IMR-90 (cell line): Measurements from ENCODE around the gene PTPN23. TPM values are rescaled to one million over a fixed set of nuclear protein-coding genes. Genes with fewer than 3 reads are reported as not detected.

ENCODE experiments used
- ATAC-seq: fragments of 200-7000 bp; cut with Tn5 transposase; 2 replicates; pipeline ENCODE4 v1.9.1; 2020; ENCODE audit warnings: low read depth, mild to moderate bottlenecking, moderate library complexity
- BruUV-seq: library from RNA; stranded (reverse); fragments of 400-500 nt; replicated peaks from 2 replicates; lab custom pipeline; 2021; lab: Mats Ljungman, UMichigan
- CTCF ChIA-PET: fragments of 300-600 bp; formaldehyde crosslinking; extraction: SDS; loops from one replicate; lab custom pipeline; 2021; ENCODE audit warnings: antibody characterized with exemption; lab: Yijun Ruan, JAX
- POLR2A ChIA-PET: fragments of 300-600 bp; sonication (Branson Sonifier 250); formaldehyde crosslinking; loops from one replicate; lab custom pipeline; 2022; ENCODE audit warnings: antibody characterized with exemption; ENCODE audit not compliant: unreplicated experiment; lab: Charles Lee
- DNase-seq: peaks from one replicate; pipeline ENCODE4 v3.0.0; 2013
- H2AFZ ChIP-seq: replicated peaks from 2 replicates; pipeline ENCODE3; 2013; ENCODE audit warnings: low read length, mild to moderate bottlenecking; ENCODE audit not compliant: poor library complexity
- H2AK5ac ChIP-seq: 2 replicates; pipeline ENCODE4 v1.6.1; 2013; ENCODE audit warnings: low read depth, low read length, inconsistent platforms
- H2AK9ac ChIP-seq: replicated peaks from 2 replicates; pipeline ENCODE3; 2013; ENCODE audit warnings: mild to moderate bottlenecking, low read depth, low read length, moderate library complexity; ENCODE audit not compliant: poor library complexity
- H2BK120ac ChIP-seq: 2 replicates; pipeline ENCODE4 v1.6.1; 2013; ENCODE audit warnings: low read depth, low read length, inconsistent platforms
- H2BK15ac ChIP-seq: 3 replicates; pipeline ENCODE4 v1.6.1; 2013; ENCODE audit warnings: low read depth, low read length, inconsistent platforms
- H2BK20ac ChIP-seq: 2 replicates; pipeline ENCODE4 v1.6.1; 2013; ENCODE audit warnings: low read depth, mild to moderate bottlenecking, inconsistent platforms, low read length, moderate library complexity
- H2BK5ac ChIP-seq: 2 replicates; pipeline ENCODE4 v1.6.1; 2013; ENCODE audit warnings: mild to moderate bottlenecking, low read depth, low read length, inconsistent platforms; ENCODE audit not compliant: poor library complexity, severe bottlenecking
- H3K14ac ChIP-seq: replicated peaks from 2 replicates; pipeline ENCODE4 v1.6.1; 2013; ENCODE audit warnings: low read depth, low read length, inconsistent platforms
- H3K18ac ChIP-seq: 2 replicates; pipeline ENCODE4 v1.6.1; 2013; ENCODE audit warnings: low read depth, low read length, control low read depth
- H3K23ac ChIP-seq: 2 replicates; pipeline ENCODE4 v1.6.1; 2013; ENCODE audit warnings: low read depth, low read length, inconsistent platforms
- H3K27ac ChIP-seq: 2 replicates; pipeline ENCODE4 v1.5.1; 2013; ENCODE audit warnings: mild to moderate bottlenecking, control low read depth, low read length; ENCODE audit not compliant: insufficient read depth
- H3K27me3 ChIP-seq: 2 replicates; pipeline ENCODE4 v1.6.1; 2013; ENCODE audit warnings: low read length; ENCODE audit not compliant: control insufficient read depth, insufficient read depth
- H3K36me3 ChIP-seq: 2 replicates; pipeline ENCODE4 v1.6.1; 2013; ENCODE audit warnings: low read length, mixed read lengths; ENCODE audit not compliant: control insufficient read depth, insufficient read depth
- H3K4ac ChIP-seq: 2 replicates; pipeline ENCODE4 v1.6.1; 2013; ENCODE audit warnings: low read depth, low read length, inconsistent platforms
- H3K4me1 ChIP-seq: 2 replicates; pipeline ENCODE4 v1.6.1; 2013; ENCODE audit warnings: low read length, mixed read lengths; ENCODE audit not compliant: control insufficient read depth, insufficient read depth
- H3K4me2 ChIP-seq: 2 replicates; pipeline ENCODE4 v1.6.1; 2013; ENCODE audit warnings: low read depth, mild to moderate bottlenecking, control low read depth, low read length, moderate library complexity
- H3K4me3 ChIP-seq: 2 replicates; pipeline ENCODE4 v1.5.1; 2013; ENCODE audit warnings: low read depth, mild to moderate bottlenecking, control low read depth, low read length, moderate library complexity; ENCODE audit not compliant: insufficient read depth
- H3K56ac ChIP-seq: 2 replicates; pipeline ENCODE4 v1.6.1; 2013; ENCODE audit warnings: low read length, inconsistent platforms; ENCODE audit not compliant: insufficient read depth; ENCODE audit errors: extremely low read depth
- H3K79me1 ChIP-seq, 2 experiments: 2 replicates each; pipeline ENCODE4 v1.6.1; 2013; ENCODE audit warnings: low read length in 2 of 2, inconsistent platforms in 1 of 2, low read depth in 1 of 2
- H3K9ac ChIP-seq: 2 replicates; pipeline ENCODE4 v1.6.1; 2013; ENCODE audit warnings: low read depth, low read length, control low read depth
- H3K9me1 ChIP-seq: 2 replicates; pipeline ENCODE4 v1.6.1; 2013; ENCODE audit warnings: low read length, inconsistent platforms; ENCODE audit not compliant: insufficient read depth
- H3K9me3 ChIP-seq: 2 replicates; pipeline ENCODE4 v1.6.1; 2013; ENCODE audit warnings: low read length; ENCODE audit not compliant: control insufficient read depth, insufficient read depth
- H4K20me1 ChIP-seq: 2 replicates; pipeline ENCODE4 v1.6.1; 2013; ENCODE audit warnings: low read length, inconsistent platforms; ENCODE audit not compliant: insufficient read depth
- H4K5ac ChIP-seq: 2 replicates; pipeline ENCODE4 v1.6.1; 2013; ENCODE audit warnings: mild to moderate bottlenecking, low read depth, low read length, control low read depth
- H4K8ac ChIP-seq, 2 experiments: 2 replicates each; pipeline ENCODE4 v1.6.1; 2013; ENCODE audit warnings: low read depth in 2 of 2, low read length in 2 of 2, control low read depth in 1 of 2, inconsistent platforms in 1 of 2
- H4K91ac ChIP-seq: 2 replicates; pipeline ENCODE4 v1.6.1; 2013; ENCODE audit warnings: low read depth, low read length, inconsistent platforms; ENCODE audit not compliant: insufficient read depth
- BHLHE40 ChIP-seq: fragments of 150-350 bp; IDR thresholded peaks from 2 replicates; pipeline ENCODE4 v1.6.1; 2016; ENCODE audit warnings: mild to moderate bottlenecking, low read depth, low read length
- CEBPB ChIP-seq: IDR thresholded peaks from 2 replicates; pipeline ENCODE4 v1.6.1; 2012; ENCODE audit warnings: low read depth, low read length, improper control_type of control experiment
- CHD1 ChIP-seq: IDR thresholded peaks from 2 replicates; pipeline ENCODE4 v1.6.1; 2012; ENCODE audit warnings: low read depth, low read length, improper control_type of control experiment
- FOS ChIP-seq: fragments of 150-350 bp; IDR thresholded peaks from 2 replicates; pipeline ENCODE4 v1.6.1; 2016; ENCODE audit warnings: low read depth, low read length
- MAFK ChIP-seq: IDR thresholded peaks from 2 replicates; pipeline ENCODE4 v1.6.1; 2012; ENCODE audit warnings: low read depth, low read length, improper control_type of control experiment
- MAZ ChIP-seq: IDR thresholded peaks from 2 replicates; pipeline ENCODE4 v1.6.1; 2012; ENCODE audit warnings: low read depth, mild to moderate bottlenecking, low read length, improper control_type of control experiment, moderate library complexity, borderline replicate concordance
- MXI1 ChIP-seq: IDR thresholded peaks from 2 replicates; pipeline ENCODE4 v1.6.1; 2012; ENCODE audit warnings: low read depth, mild to moderate bottlenecking, low read length, moderate library complexity, borderline replicate concordance
- NFE2L2 ChIP-seq: fragments of 150-350 bp; IDR thresholded peaks from 2 replicates; pipeline ENCODE4 v1.6.1; 2016; ENCODE audit warnings: low read depth, mild to moderate bottlenecking, low read length
- RAD21 ChIP-seq: IDR thresholded peaks from 2 replicates; pipeline ENCODE4 v1.6.1; 2012; ENCODE audit warnings: low read length, improper control_type of control experiment
- RCOR1 ChIP-seq: IDR thresholded peaks from 2 replicates; pipeline ENCODE4 v1.6.1; 2012; ENCODE audit warnings: mild to moderate bottlenecking, low read length, improper control_type of control experiment; ENCODE audit not compliant: insufficient replicate concordance
- SMC3 ChIP-seq: fragments of 150-350 bp; IDR thresholded peaks from 2 replicates; pipeline ENCODE4 v1.6.1; 2016; ENCODE audit warnings: low read depth, mild to moderate bottlenecking, antibody characterized with exemption, low read length, moderate library complexity
- WGBS, 2 experiments: methylation state at CpG; one replicate each; pipeline versions ENCODE4 v1.1.5 to v1.1.7; 2013; ENCODE audit warnings: missing lambda C conversion rate in 2 of 2; ENCODE audit not compliant: insufficient read length in 1 of 2; ENCODE audit errors: extremely low coverage in 2 of 2; 5-methylcytosine and 5-hydroxymethylcytosine counted together
- dilution Hi-C: fragments of 300-500 bp; cut with HindIII; formaldehyde crosslinking; loops from one replicate; pipeline ENCODE4 v1.14.3; 2018; ENCODE audit warnings: low sequenced_read_pairs; ENCODE audit not compliant: unreplicated experiment
- in situ Hi-C: fragments of 300-500 bp; cut with MboI; formaldehyde crosslinking; loops from 3 replicates; pipeline ENCODE4 v1.14.3; 2019; ENCODE audit warnings: low sequenced_read_pairs, inconsistent platforms, mixed read lengths
- intact Hi-C: fragments of 100-400 bp; cut with micrococcal nuclease; formaldehyde crosslinking; loops from 2 replicates; pipeline ENCODE4 v1.10.0; 2022
- polyA plus RNA-seq, 3 experiments: library from polyadenylated mRNA; depleted of rRNA; stranded (reverse); fragments of >200 nt; gene quantifications; 2 replicates each; pipeline ENCODE4 v1.2.3, GENCODE V29; 2012; ENCODE audit warnings: low replicate concordance in 1 of 3
- total RNA-seq: library from RNA; depleted of rRNA; stranded (reverse); fragments of >200 nt; gene quantifications from 2 replicates; pipeline ENCODE4 v1.2.3, GENCODE V29; 2012
- TF ChIP-seq, protein P1 (sequence below): fragments of 150-350 bp; IDR thresholded peaks from 2 replicates; pipeline ENCODE4 v1.6.1; 2017; ENCODE audit warnings: mild to moderate bottlenecking, antibody characterized with exemption, low read length, low read depth
- TF ChIP-seq, protein P2 (sequence below): fragments of 150-350 bp; IDR thresholded peaks from 2 replicates; pipeline ENCODE4 v1.6.1; 2016; ENCODE audit warnings: low read depth, mild to moderate bottlenecking, low read length, moderate library complexity, borderline replicate concordance

Gene PTPN23
- total and polyA plus RNA-seq, 2 of the 4 experiments (the other 2 are of a cell fraction): 4.5 to 15.1 TPM

GRCh38 chr3:47343471-47343971, 37.3 kb upstream of the PTPN23 start:
- peaks cover 13% of the 10 kb centered on the region for H3K4me1 ChIP-seq
- no peak for DNase-seq
- H3K4me3 ChIP-seq: no peak overlapping the region
- H3K27me3 ChIP-seq: no peaks in the 10 kb centered on the region
- intact Hi-C loops: no loop called here
- H3K14ac ChIP-seq: no peak overlapping the region
- no peak overlapping the region for H2BK20ac ChIP-seq
- no peak overlapping the region for H2BK5ac ChIP-seq
- peaks cover 33% of the 10 kb centered on the region for H3K36me3 ChIP-seq
- no TSS peak for BruUV-seq
- no peak overlapping the region for H2AK5ac ChIP-seq
- no peak overlapping the region for H3K9ac ChIP-seq
- dilution Hi-C loops: no loop called here
- peaks cover 0 to 9% of the 10 kb centered on the region in 2 experiments; a peak in 3 of 4 replicates for H3K79me1 ChIP-seq
- no peak overlapping the region for H2BK15ac ChIP-seq
- no peak overlapping the region for H3K27ac ChIP-seq
- TF ChIP-seq MAFK (no peak), MAZ (no peak), MXI1 (no peak), RCOR1 (no peak), SMC3 (no peak), CEBPB (no peak), RAD21 (no peak), BHLHE40 (no peak), NFE2L2 (no peak), FOS (no peak), CHD1 (no peak)
- TF ChIP-seq, protein P1, sequence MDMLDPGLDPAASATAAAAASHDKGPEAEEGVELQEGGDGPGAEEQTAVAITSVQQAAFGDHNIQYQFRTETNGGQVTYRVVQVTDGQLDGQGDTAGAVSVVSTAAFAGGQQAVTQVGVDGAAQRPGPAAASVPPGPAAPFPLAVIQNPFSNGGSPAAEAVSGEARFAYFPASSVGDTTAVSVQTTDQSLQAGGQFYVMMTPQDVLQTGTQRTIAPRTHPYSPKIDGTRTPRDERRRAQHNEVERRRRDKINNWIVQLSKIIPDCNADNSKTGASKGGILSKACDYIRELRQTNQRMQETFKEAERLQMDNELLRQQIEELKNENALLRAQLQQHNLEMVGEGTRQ: no peak
- TF ChIP-seq, protein P2, sequence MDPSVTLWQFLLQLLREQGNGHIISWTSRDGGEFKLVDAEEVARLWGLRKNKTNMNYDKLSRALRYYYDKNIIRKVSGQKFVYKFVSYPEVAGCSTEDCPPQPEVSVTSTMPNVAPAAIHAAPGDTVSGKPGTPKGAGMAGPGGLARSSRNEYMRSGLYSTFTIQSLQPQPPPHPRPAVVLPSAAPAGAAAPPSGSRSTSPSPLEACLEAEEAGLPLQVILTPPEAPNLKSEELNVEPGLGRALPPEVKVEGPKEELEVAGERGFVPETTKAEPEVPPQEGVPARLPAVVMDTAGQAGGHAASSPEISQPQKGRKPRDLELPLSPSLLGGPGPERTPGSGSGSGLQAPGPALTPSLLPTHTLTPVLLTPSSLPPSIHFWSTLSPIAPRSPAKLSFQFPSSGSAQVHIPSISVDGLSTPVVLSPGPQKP: no peak
- CTCF ChIA-PET: no interaction called here
- no peak overlapping the region for H2AFZ ChIP-seq
- POLR2A ChIA-PET: no interaction called here
- H3K9me1 ChIP-seq: peaks cover 19% of the 10 kb centered on the region
- in situ Hi-C loops: no loop called here
- no peak overlapping the region for H3K4ac ChIP-seq
- no peak overlapping the region for H3K23ac ChIP-seq
- no peak overlapping the region for H3K56ac ChIP-seq
- no peak overlapping the region for H2AK9ac ChIP-seq
- H4K91ac ChIP-seq: no peak overlapping the region
- 96% methylated on average over 15 of the region's 17 CpGs; no CpG with 5 or more reads in 1 of the 2 experiments for WGBS, 2 experiments
- H3K9me3 ChIP-seq: no peaks in the 10 kb centered on the region
- H3K4me2 ChIP-seq: no peak overlapping the region
- no peak overlapping the region for H4K8ac ChIP-seq
- ATAC-seq: no peak
- no peak overlapping the region for H3K18ac ChIP-seq
- H4K20me1 ChIP-seq: peaks cover 13% of the 10 kb centered on the region
- H4K5ac ChIP-seq: no peak overlapping the region
- H2BK120ac ChIP-seq: no peak overlapping the region
